Measurements from ENCODE around the gene ALDH4A1.
"Not testable (repeated sequence)": the region's sequence is repeated elsewhere in the genome, so short reads cannot be mapped to it uniquely, and the experiment has no call there.

GRCh38 chr1:18891858-18892257 is 10.5 kb downstream of the ALDH4A1 start:
- not testable (repeated sequence) for TF ChIP-seq POLR2AphosphoS5 (IDR thresholded peaks at IDR 0.05; ENCODE audit: low read depth); EZH2phosphoT487 (IDR thresholded peaks at IDR 0.05; ENCODE audit: unreplicated experiment); EZH2 (IDR thresholded peaks at IDR 0.05; ENCODE audit: low read depth, unreplicated experiment); ZNF462 (CRISPR knock-in tag; IDR thresholded peaks at IDR 0.05); JUNB (IDR thresholded peaks at IDR 0.05; ENCODE audit: unreplicated experiment)
- TF ChIP-seq, protein P1, sequence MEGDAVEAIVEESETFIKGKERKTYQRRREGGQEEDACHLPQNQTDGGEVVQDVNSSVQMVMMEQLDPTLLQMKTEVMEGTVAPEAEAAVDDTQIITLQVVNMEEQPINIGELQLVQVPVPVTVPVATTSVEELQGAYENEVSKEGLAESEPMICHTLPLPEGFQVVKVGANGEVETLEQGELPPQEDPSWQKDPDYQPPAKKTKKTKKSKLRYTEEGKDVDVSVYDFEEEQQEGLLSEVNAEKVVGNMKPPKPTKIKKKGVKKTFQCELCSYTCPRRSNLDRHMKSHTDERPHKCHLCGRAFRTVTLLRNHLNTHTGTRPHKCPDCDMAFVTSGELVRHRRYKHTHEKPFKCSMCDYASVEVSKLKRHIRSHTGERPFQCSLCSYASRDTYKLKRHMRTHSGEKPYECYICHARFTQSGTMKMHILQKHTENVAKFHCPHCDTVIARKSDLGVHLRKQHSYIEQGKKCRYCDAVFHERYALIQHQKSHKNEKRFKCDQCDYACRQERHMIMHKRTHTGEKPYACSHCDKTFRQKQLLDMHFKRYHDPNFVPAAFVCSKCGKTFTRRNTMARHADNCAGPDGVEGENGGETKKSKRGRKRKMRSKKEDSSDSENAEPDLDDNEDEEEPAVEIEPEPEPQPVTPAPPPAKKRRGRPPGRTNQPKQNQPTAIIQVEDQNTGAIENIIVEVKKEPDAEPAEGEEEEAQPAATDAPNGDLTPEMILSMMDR (conservative IDR thresholded peaks at IDR 0.05; ENCODE audit: low read depth in 2 of 2) = not testable (repeated sequence)
- TF ChIP-seq, protein P2, sequence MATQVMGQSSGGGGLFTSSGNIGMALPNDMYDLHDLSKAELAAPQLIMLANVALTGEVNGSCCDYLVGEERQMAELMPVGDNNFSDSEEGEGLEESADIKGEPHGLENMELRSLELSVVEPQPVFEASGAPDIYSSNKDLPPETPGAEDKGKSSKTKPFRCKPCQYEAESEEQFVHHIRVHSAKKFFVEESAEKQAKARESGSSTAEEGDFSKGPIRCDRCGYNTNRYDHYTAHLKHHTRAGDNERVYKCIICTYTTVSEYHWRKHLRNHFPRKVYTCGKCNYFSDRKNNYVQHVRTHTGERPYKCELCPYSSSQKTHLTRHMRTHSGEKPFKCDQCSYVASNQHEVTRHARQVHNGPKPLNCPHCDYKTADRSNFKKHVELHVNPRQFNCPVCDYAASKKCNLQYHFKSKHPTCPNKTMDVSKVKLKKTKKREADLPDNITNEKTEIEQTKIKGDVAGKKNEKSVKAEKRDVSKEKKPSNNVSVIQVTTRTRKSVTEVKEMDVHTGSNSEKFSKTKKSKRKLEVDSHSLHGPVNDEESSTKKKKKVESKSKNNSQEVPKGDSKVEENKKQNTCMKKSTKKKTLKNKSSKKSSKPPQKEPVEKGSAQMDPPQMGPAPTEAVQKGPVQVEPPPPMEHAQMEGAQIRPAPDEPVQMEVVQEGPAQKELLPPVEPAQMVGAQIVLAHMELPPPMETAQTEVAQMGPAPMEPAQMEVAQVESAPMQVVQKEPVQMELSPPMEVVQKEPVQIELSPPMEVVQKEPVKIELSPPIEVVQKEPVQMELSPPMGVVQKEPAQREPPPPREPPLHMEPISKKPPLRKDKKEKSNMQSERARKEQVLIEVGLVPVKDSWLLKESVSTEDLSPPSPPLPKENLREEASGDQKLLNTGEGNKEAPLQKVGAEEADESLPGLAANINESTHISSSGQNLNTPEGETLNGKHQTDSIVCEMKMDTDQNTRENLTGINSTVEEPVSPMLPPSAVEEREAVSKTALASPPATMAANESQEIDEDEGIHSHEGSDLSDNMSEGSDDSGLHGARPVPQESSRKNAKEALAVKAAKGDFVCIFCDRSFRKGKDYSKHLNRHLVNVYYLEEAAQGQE (IDR thresholded peaks at IDR 0.05; ENCODE audit: unreplicated experiment) = not testable (repeated sequence)
- TF ChIP-seq, protein P3, sequence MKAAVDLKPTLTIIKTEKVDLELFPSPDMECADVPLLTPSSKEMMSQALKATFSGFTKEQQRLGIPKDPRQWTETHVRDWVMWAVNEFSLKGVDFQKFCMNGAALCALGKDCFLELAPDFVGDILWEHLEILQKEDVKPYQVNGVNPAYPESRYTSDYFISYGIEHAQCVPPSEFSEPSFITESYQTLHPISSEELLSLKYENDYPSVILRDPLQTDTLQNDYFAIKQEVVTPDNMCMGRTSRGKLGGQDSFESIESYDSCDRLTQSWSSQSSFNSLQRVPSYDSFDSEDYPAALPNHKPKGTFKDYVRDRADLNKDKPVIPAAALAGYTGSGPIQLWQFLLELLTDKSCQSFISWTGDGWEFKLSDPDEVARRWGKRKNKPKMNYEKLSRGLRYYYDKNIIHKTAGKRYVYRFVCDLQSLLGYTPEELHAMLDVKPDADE (IDR thresholded peaks at IDR 0.05) = not testable (repeated sequence)
